NCI-H2171 treated with DMSO at 0.1 percent for 48 hours (cell line): Measurements from ENCODE around the gene FBLN2.

Experiments used
- DNase-seq: peaks from one replicate; lab custom pipeline; 2025; lab: John Stamatoyannopoulos, UW

The FBLN2 gene

GRCh38 chr3:13582366-13583250 lies 33.7 kb downstream of the FBLN2 start:
- no peak for DNase-seq

- DNase-seq, result no peak
These were observed 34.6 kb downstream of the FBLN2 start for GRCh38 chr3:13583251-13584180.

GRCh38 chr3:13584427-13584891 lies 35.5 kb downstream of the FBLN2 start:
- no peak for DNase-seq

GRCh38 chr3:13584901-13585300 lies 36.0 kb downstream of the FBLN2 start:
- no peak for DNase-seq

GRCh38 chr3:13587442-13587841 lies 38.5 kb downstream of the FBLN2 start:
- no peak for DNase-seq

- no peak for DNase-seq
These were observed 39.3 kb downstream of the FBLN2 start for GRCh38 chr3:13588221-13588701.

GRCh38 chr3:13588993-13589392 lies 40.1 kb downstream of the FBLN2 start:
- no peak for DNase-seq

- no peak for DNase-seq
These were observed 42.1 kb downstream of the FBLN2 start for GRCh38 chr3:13590841-13591520.

GRCh38 chr3:13593615-13594014 lies 44.7 kb downstream of the FBLN2 start:
- DNase-seq, result no peak

GRCh38 chr3:13594146-13594545 lies 45.2 kb downstream of the FBLN2 start:
- DNase-seq, result no peak

GRCh38 chr3:13594991-13595421 lies 46.1 kb downstream of the FBLN2 start:
- DNase-seq, result no peak

GRCh38 chr3:13595485-13595884 lies 46.6 kb downstream of the FBLN2 start:
- DNase-seq, result no peak

GRCh38 chr3:13596426-13597205 lies 47.7 kb downstream of the FBLN2 start:
- no peak for DNase-seq

- no peak for DNase-seq
These were observed 48.7 kb downstream of the FBLN2 start for GRCh38 chr3:13597661-13598060.

- no peak for DNase-seq
These were observed 49.3 kb downstream of the FBLN2 start for GRCh38 chr3:13598201-13598600.

GRCh38 chr3:13598926-13599886 lies 50.3 kb downstream of the FBLN2 start:
- no peak for DNase-seq

GRCh38 chr3:13599887-13600450 lies 51.0 kb downstream of the FBLN2 start:
- no peak for DNase-seq

GRCh38 chr3:13600950-13601691 lies 52.2 kb downstream of the FBLN2 start:
- no peak for DNase-seq

- no peak for DNase-seq
These were observed 52.8 kb downstream of the FBLN2 start for GRCh38 chr3:13601692-13602080.
